ENCODE results near the gene MSI2. TPM values are rescaled to one million over a fixed set of nuclear protein-coding genes. Genes with fewer than 3 reads are reported as not detected.

MSI2 gene
- total RNA-seq, 4 donors from 2014 or later, result 9.9 to 18.5 (median 13.8) TPM

DNA sequence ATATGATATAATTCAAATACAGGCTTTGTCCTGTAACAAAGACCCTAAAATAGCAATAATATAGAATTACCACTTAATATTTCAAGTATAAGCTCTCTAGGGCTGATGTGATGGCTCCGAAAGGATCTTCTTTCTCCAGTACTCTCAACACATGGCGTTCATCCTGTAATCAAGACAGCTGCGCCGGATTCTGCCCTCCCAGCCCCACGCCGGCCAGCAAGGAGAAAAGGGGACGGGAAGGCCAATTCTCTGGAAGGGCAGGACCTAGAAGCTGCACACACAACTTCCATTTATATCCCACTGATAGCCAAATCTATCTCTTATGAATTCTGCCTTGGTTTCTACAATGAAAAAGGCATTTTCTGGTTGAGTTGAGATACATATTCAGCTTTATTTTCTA is 456.8 kb downstream of the MSI2 start:
- 88 to 91% methylated on average over 7 of the region's 7 CpGs for WGBS, 2 donors
- DNase-seq (ENCODE audit: low spot score in 2 of 2), result no peak
- no peak for TF ChIP-seq POLR2A (IDR thresholded peaks at IDR 0.05)
- TF ChIP-seq CTCF (IDR thresholded peaks at IDR 0.05), result no peak
- no peak overlapping the region for H3K4me3 ChIP-seq (ENCODE audit: low read depth, poor library complexity, severe bottlenecking)
- intact Hi-C loops (cut with DNase I; ENCODE audit: low total_unique reads), result no loop called here

- H3K4me3 ChIP-seq (ENCODE audit: low read depth, poor library complexity, severe bottlenecking), result no peak overlapping the region
- TF ChIP-seq CTCF (IDR thresholded peaks at IDR 0.05) (no peak), POLR2A (IDR thresholded peaks at IDR 0.05) (no peak)
- WGBS, 2 donors, result 27 to 40% methylated on average over 7 of the region's 7 CpGs
- intact Hi-C loops (cut with DNase I; ENCODE audit: low total_unique reads), result no loop called here
- DNase-seq (ENCODE audit: low spot score in 2 of 2), result no peak
Measured at GRCh38 chr17:57714665-57715180, 458.4 kb downstream of the MSI2 start.

DNA sequence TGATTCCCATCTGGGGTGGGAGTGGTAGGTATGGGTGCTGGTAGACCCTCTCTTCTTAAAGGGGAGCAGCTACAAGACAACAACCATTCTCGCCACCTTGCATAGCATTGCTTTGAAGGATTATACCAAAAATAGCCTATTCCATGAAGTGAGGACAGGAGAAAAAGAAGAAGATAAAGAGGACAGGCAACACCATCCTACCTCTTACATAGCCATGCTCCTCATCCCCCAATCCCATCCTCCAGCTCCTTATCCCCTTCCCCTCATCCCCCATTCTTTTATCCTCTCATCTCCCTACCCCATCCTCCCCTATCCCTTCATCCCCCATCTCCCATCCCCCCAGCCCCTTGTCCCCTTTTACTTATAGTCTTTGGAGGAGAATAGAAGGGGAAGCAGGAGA is 459.7 kb downstream of the MSI2 start:
- 89 to 100% methylated on average over 1 of the region's 1 CpG for WGBS, 2 donors
- H3K4me3 ChIP-seq (ENCODE audit: low read depth, poor library complexity, severe bottlenecking), result no peak overlapping the region
- intact Hi-C loops (cut with DNase I; ENCODE audit: low total_unique reads), result no loop called here
- DNase-seq (ENCODE audit: low spot score in 2 of 2), result no peak
- no peak for TF ChIP-seq POLR2A (IDR thresholded peaks at IDR 0.05)
- no peak for TF ChIP-seq CTCF (IDR thresholded peaks at IDR 0.05)

DNA sequence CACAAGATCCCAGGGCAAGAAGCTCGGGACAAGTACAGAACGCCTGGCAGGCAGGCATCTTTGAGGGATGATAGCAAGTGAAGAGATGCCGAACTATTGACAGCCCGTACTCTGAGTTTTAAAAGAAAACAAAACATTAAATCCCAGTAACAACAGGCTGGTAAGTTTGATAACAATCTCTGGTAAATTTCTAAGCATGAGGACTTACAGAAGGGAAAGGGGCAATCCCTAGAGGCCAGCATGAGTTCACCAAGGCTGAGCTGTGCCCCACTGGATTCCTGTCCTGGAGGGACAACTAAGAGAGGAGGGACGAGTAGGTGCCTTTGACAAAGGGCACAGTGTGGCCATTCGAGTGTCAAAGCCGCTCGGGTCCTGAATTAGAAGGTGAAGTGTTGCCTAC is 462.6 kb downstream of the MSI2 start:
- DNase-seq (ENCODE audit: low spot score in 2 of 2), result peak in 1 of 2 donors; percentile 39
- 81 to 85% methylated on average over 8 of the region's 8 CpGs for WGBS, 2 donors
- TF ChIP-seq POLR2A (IDR thresholded peaks at IDR 0.05), result no peak
- no peak for TF ChIP-seq CTCF (IDR thresholded peaks at IDR 0.05)
- intact Hi-C loops (cut with DNase I; ENCODE audit: low total_unique reads), result no loop called here
- no peak overlapping the region for H3K4me3 ChIP-seq (ENCODE audit: low read depth, poor library complexity, severe bottlenecking)

DNA sequence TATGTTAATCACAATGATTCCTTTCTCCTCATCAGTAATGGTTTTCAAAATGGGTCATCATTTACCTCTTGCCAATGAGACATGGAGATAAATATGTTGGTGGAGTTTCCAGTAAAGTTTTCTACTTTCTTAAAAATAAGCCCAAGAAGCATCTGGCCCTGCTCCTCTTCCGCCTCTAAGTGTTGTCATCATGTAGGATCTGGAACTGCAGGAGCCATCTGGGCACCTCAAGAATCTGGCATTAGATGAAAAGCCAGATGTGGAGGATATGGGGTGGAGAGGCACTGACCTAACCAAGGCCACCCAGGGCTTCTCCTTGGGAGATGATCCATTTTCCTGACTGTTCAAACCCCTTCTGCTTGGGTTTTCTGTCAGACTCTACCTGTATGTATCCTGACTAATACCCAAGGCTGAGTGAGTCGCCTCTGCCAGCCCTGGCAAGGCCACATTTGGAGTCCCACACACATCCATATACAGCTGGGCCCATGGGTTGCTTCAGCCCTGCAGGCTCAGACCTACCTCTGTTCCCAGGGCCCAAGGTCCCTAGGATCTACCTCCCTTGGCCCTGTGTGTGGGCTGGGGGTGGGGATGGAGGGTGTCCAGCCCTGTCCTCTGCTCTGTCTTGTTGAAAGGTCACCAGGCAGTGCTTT is 464.2 kb downstream of the MSI2 start:
- peak in 1 of 2 donors; percentile 76 for DNase-seq (ENCODE audit: low spot score in 2 of 2)
- WGBS, 2 donors, result 84 to 91% methylated on average over 2 of the region's 2 CpGs
- intact Hi-C loops (cut with DNase I; ENCODE audit: low total_unique reads), result no loop called here
- no peak overlapping the region for H3K4me3 ChIP-seq (ENCODE audit: low read depth, poor library complexity, severe bottlenecking)
- TF ChIP-seq CTCF (IDR thresholded peaks at IDR 0.05), result no peak
- no peak for TF ChIP-seq POLR2A (IDR thresholded peaks at IDR 0.05)
